ENCODE measurements around the gene HSFX3.
"Not testable (repeated sequence)": the region's sequence is repeated elsewhere in the genome, so short reads cannot be mapped to it uniquely, and the experiment has no call there.

DNA sequence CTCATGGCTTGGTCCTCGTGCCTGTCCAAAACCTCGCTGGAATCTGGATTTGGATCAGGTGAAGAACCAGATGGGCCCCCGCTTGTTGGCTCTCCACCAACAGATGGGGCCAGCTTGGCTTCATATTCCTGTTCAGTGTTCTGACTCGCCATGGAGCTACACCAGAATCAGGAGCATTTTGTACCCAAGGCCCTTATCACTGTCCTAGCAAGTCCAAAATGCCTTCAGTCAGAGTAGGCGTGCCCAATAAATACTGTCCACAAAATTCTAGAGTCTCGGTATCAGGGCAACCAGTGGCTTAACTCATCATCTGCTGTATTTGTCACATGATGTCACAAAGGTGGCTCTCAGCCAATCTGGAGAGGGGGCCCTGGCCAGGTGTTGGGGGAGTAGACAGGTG lies at the start of gene HSFX3:
- TF ChIP-seq POLR2AphosphoS5 (IDR thresholded peaks at IDR 0.05; ENCODE audit: borderline replicate concordance, low read depth, low read length); EZH2 (IDR thresholded peaks at IDR 0.05): not testable (repeated sequence)

Data from SK-N-MC (cell line).